GM19372 (cell line): Measurements from ENCODE around the gene NFKBIE.
"Not testable (repeated sequence)": the region's sequence is repeated elsewhere in the genome, so short reads cannot be mapped to it uniquely, and the experiment has no call there.

Source experiments
- ATAC-seq: cut with Tn5 transposase; IDR thresholded peaks from one replicate; pipeline ENCODE4 v1.9.1; 2021; ENCODE audit warnings: mild to moderate bottlenecking, low read depth, moderate library complexity; ENCODE audit not compliant: unreplicated experiment

NFKBIE gene, protein sequence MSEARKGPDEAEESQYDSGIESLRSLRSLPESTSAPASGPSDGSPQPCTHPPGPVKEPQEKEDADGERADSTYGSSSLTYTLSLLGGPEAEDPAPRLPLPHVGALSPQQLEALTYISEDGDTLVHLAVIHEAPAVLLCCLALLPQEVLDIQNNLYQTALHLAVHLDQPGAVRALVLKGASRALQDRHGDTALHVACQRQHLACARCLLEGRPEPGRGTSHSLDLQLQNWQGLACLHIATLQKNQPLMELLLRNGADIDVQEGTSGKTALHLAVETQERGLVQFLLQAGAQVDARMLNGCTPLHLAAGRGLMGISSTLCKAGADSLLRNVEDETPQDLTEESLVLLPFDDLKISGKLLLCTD

DNA sequence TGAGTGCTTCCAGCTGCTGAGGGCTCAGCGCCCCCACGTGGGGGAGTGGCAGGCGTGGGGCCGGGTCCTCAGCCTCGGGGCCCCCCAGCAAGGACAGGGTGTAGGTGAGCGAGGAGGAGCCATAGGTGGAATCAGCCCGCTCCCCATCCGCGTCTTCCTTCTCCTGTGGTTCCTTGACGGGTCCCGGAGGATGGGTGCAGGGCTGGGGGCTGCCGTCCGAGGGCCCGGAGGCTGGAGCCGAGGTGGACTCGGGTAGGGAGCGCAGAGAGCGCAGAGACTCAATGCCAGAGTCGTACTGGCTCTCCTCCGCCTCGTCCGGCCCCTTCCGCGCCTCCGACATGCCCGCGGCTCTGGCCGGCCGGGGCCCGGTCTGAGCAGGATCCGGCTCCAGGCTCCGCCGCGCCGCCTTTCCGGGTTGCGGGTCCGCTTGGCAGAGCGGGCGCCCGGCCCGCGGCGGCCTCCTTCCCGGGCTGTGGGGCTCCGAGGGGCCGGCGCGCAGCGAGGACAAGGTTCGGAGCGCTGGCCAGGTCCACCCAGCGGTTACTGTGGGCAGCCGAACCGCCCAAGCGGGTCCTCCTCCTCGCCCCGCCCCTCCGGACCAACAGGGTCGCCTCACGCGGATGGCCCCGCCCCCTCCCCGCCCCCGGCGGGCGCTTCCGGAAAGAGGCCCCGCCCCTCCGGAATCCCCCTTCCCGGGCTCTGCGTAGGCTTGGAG, at the start of gene NFKBIE:
Gene NFKBIE, minus strand, starts transcription at position 545 of the 715 bp plus-strand sequence. Its CDS starts 205 bp downstream, at position 340.
- ATAC-seq: peak; percentile 39

- ATAC-seq: not testable (repeated sequence)
These were observed 49.3 kb upstream of the NFKBIE start for GRCh38 chr6:44314657-44315056.

DNA sequence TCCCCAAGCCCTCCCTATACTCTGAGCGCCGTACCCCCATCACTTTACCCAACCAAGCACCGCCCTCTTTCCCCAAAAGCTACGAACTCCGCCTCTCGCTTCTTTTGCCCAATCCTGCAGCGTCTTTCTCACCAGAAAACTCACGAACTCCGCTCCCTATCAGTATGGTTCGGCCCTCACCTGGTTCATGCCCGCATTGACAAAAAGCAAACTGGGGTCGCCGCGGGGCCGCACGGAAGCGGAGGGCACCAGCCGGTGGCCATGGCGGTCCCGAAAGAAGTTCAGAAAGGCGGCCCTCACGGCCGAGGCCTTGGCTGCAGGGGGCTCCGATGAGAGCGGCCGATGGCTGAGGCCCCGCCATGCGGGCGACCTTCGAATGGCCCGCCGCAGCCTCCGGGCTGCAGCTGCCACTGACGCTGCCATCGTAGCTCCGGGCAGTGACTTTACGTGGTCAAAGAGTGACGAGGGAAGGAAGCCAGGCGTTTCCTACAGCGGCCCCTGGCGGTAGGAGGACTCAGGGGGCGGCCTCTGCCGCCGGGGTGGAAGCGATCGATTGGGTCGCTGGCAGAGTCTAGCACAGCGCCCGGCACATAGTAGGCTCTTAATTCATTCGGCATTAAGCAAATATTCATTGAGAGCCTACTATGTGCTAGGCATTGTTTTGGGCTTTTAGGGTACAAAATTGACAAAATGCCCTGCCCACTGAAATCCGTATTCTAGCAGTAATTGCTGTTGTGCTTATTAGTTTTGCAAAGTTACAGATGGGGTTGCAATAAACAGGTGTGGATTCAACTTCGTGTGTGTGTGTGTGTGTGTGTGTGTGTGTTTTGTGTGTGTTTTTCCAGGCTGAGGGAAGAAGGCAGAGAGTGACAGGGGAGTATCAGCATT, 47.8 kb upstream of the NFKBIE start, which contains the start of gene AARS2:
Gene AARS2, minus strand, starts transcription at position 447 of the 888 bp plus-strand sequence. Its CDS starts 24 bp downstream, at position 423.
- peak; percentile 79 for ATAC-seq

GRCh38 chr6:44311767-44312166, 46.4 kb upstream of the NFKBIE start:
- no peak for ATAC-seq

- no peak for ATAC-seq
These were observed 46.0 kb upstream of the NFKBIE start for GRCh38 chr6:44311304-44311703.

GRCh38 chr6:44310241-44310640, 44.9 kb upstream of the NFKBIE start:
- no peak for ATAC-seq

DNA sequence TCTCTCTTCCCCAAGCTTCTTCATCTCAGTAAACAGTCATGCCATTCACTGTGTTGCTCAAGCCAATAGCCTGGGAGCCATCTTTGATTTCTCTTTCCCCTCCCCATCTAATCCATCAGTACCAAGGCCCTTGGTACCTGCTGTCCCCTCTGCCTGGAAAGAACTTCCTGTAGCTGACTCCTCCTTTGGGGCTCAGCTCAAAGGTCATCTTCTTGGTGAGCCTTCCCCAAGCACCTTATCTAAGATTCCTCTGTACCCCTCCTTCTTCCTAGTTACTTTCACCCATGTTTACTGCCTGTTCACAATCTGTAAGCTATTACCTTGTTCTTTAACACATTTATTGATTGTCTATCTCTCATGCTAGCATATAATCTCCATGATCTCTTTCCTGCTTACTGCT, 44.3 kb upstream of the NFKBIE start:
- ATAC-seq: no peak

DNA sequence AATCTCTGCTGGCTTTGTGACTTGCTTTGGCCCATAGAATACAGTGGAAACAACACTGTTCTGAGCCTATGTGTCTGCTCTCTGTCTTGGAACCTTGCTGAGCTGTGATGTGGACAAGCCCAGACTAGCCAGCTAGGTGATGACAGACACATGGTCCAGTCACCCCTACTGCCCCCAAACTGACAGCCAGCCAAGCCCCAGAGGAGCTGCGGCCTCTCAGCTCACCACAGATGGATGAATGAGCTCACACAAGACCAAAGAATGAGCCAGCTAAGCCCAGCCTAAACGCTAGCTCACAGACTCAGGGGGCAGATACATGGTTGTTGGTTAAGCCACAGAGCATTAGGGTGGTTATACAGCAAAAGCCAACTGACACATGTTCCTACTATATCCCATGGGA, 43.7 kb upstream of the NFKBIE start:
- ATAC-seq: no peak

DNA sequence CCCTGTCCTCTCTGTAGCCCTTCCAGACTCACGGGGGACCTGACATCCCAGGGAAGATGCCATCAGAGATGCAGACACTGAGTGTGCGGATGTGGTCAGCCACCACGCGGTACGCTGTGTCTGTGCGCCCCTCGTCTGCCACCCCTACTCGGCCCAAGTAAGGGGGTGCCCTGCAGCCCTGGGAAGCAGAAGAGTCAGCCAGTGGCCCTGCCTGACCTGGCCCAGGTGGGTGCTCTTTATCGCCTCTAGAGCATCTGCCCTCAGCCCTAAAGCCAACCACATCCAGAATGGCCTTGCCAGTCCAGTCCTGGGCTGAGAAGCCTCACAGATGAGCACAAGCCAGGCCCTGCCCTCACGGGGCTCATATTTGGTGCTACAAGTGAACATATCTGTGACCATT, 41.9 kb upstream of the NFKBIE start:
- ATAC-seq: no peak

DNA sequence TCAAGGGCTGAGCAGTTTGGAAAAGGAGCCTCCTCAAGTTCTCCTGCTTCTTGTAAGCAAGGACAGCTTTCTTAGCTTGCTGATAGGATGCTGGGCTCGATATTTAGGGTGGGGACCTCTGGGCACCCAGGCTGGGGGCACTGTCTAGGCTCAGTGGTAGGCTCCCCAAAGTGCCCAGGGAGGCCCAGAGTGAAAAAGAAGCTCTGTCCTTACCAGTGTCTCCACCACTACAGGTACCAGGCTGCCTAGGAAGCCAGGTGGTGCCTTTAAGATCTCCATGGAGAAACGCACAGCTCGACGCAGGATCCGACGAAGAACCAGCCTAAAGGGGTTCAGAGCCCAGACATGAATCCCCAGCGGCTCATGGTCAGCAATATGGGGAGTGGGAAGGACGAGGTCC, 41.4 kb upstream of the NFKBIE start:
- ATAC-seq: no peak

- no peak for ATAC-seq
These were observed 39.9 kb upstream of the NFKBIE start for GRCh38 chr6:44305200-44305725.

DNA sequence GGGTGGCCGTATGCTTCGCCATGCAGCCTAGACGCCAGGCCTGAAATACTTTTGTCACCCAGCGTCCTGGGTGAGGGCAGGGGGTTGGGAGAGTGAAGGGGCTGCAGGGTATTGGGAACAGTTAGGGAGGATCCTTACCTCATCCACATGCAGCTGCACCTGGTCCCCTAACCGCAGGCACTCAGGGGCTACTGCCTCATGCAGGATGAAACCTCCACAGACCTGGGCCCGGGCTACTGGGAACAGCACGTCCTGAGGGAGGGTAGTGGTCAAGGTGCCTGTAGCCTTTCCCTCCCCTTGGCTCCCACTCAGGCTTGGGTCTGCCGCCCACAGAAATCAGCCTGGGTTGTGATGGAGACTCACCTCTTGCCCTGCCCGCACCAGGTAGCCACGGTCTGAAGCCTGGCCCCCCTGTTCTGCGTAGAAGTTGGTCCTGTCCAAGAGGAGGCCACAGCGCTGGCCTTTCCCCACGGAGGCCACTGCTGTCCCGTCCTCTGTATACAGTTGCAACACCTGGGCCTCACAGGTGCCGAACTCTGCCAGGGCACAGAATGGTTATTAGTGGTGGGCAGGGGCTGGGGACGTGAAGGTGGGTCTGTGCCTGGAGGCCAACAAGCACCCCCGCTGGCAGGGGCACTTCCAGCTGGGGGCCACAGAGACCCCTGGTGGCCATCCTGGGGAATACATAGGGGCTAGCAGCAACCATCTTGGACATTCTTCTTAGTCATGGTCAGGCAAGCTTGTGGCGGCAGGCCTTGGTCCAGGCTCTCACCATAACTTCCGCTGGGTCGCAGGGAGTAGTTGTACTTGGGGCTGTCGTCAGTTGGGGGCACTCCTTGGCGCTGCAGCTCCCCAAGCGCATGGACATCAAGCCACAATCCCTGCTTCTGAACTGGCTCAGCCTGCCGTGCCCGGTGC, 39.2 kb upstream of the NFKBIE start:
- no peak for ATAC-seq

GRCh38 chr6:44303842-44304241, 38.5 kb upstream of the NFKBIE start:
- ATAC-seq: no peak

DNA sequence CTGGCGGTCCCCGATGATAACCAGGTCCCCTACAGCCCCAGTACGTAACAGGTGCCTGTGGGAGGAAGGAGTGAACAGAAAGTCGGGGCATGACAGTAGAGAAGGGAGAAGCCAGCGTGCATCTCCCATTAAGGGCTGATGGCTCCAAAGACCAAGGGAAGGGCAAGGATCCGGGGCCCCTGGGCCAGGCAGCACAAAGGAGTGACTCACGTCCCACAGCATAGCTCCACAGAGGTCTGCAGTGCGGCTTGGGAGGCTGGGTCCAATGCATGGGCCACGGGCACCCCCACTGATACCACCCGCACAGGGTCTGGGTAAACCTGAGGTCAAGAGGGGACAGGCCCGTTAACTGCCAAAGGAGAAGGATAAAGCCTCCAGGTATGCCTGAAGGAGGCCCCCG, 37.5 kb upstream of the NFKBIE start:
- ATAC-seq: no peak

DNA sequence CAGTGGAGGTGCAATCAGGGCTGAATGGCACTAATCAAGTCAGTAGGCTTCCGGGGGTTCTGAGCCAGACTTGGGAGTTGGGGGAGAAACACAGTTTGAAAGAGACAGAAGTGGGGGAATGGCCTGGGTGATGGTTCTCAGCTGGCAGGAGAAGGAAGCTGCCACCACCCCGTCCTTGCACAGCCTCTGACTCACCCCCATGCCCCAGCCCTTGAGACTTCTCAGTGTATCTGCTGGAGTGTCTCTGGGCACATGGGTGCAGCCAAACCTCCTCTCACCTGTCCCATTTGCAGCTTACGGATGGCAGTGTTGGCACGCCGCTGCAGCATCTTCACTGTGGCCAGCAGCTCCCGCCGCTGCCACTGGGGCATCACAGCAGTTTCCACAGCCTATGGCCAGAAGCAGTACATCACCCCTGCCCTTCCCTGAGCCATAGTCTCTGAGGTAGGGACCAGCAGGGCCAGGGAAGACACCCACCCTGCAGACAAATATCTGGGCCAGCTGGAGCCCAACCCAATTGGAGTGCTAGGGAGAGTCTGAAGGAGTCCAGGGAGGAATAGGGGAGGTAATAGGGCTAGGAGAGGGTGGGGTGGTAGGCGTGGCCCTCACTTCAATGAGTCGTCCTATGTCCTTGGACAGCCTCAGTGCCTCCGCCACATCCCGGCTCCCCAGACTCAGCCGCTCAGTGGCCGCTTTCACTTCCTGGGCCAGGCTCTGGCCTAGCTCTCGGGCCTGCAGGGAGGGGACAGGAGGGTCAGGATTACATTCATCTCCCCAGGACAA, 36.6 kb upstream of the NFKBIE start:
- ATAC-seq: no peak

- ATAC-seq: no peak
These were observed 35.8 kb upstream of the NFKBIE start for GRCh38 chr6:44301106-44301505.

DNA sequence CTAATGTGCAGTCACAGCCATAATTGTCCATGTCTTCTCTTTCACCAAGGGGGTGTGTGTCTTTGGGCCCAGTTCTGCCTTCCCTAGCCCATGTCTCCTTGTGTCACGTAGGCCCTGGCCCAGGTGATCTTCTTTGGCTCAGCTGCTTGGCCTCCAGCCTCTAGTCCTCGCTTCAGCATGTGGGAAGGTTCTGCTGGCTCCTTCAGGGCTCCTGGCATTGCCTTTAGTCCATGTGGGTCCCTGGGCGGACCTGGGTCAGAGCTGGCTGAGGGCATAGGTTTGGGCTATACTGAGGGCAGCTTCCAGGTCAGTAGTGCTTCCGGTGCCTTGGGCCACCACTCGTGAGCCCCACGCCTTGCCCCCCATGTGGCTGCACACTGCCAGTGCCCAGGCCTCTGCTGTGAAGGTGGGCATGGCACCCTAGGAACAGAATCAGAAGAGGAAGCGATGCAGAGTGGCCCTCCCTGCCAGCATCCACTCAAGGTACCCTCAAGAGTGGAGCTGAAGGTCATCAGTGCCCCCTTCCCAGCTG, 35.0 kb upstream of the NFKBIE start:
- ATAC-seq: no peak

DNA sequence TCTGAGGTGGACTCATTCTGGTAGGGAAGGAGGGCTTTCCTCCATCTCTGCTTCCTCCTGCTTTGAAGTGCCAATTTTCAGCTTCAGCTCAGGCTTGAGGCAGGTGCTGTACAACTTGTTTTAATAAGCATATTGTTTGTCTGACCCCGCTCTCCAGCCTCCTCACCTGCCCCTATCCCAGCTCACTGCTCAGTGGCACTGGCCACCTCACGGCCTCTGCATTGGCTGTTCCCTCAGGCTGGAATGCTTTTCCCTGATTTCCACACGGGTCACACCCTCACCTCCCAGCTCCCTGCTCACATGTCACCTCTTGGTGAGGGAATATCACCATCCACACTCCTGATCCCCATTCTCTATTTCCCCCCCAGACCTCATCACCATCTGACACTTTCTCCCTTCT, 33.5 kb upstream of the NFKBIE start:
- no peak for ATAC-seq
